Heart right ventricle (tissue), 16 donors: ENCODE results near the gene KLHL35. TPM values are rescaled to one million over a fixed set of nuclear protein-coding genes. Genes with fewer than 3 reads are reported as not detected.
A peak's percentile ranks its signal among the peaks of the same experiment; 100 is the strongest.

Source experiments
- ATAC-seq, 8 donors: fragments of 200-7000 bp; cut with Tn5 transposase; one replicate each; pipeline ENCODE4 v1.9.1; 2020; ENCODE audit warnings: mild to moderate bottlenecking in 8 of 8, moderate library complexity in 8 of 8, moderate number of reproducible peaks in 1 of 8
- DNase-seq, 2 donors: peaks; one replicate each; pipeline ENCODE4 v3.0.0-alpha.2; 2020
- H3K27ac ChIP-seq, 10 donors: fragments of 200-600 bp; sonication (generic) in 2 of 10; one replicate each; pipeline versions ENCODE4 v1.5.0 to v1.8.0; 2020 to 2022; ENCODE audit warnings: mild to moderate bottlenecking in 3 of 10
- H3K27me3 ChIP-seq, 7 donors: fragments of 200-600 bp; one replicate each; pipeline ENCODE4 v1.8.0; 2021 to 2022; ENCODE audit warnings: mild to moderate bottlenecking in 2 of 7
- H3K36me3 ChIP-seq, 9 donors: fragments of 200-600 bp; sonication (generic) in 1 of 9; one replicate each; pipeline versions ENCODE4 v1.5.0 to v1.8.0; 2020 to 2022; ENCODE audit warnings: mild to moderate bottlenecking in 2 of 9
- H3K4me1 ChIP-seq, 9 donors: fragments of 200-600 bp; sonication (generic) in 1 of 9; one replicate each; pipeline versions ENCODE4 v1.5.0 to v1.8.0; 2020 to 2022; ENCODE audit warnings: mild to moderate bottlenecking in 4 of 9
- H3K4me3 ChIP-seq, 10 donors: fragments of 200-600 bp; sonication (generic) in 2 of 10; one replicate each; pipeline versions ENCODE4 v1.5.0 to v1.8.0; 2020 to 2022; ENCODE audit warnings: mild to moderate bottlenecking in 7 of 10, moderate library complexity in 2 of 10
- H3K9me3 ChIP-seq, 11 donors: fragments of 200-600 bp in 10 of 11; sonication (generic) in 2 of 11; one replicate each; pipeline versions ENCODE4 v1.5.0 to v1.8.0; 2013 to 2022; ENCODE audit warnings: mild to moderate bottlenecking in 2 of 11, control low read depth in 1 of 11, moderate library complexity in 1 of 11
- CTCF ChIP-seq, 9 donors: fragments of 200-600 bp; sonication (generic) in 2 of 9; IDR thresholded peaks; one replicate each; pipeline versions ENCODE4 v1.5.0 to v1.8.0; 2021 to 2022; ENCODE audit warnings: antibody characterized with exemption in 9 of 9, mild to moderate bottlenecking in 5 of 9, moderate library complexity in 1 of 9
- WGBS, 2 donors: extraction: QIAGEN DNeasy Blood & Tissue Kit; methylation state at CpG; one replicate each; pipeline ENCODE4 v1.1.7; 2013; ENCODE audit warnings: inconsistent platforms in 1 of 2; 5-methylcytosine and 5-hydroxymethylcytosine counted together
- intact Hi-C, 10 donors: fragments of 100-400 bp; cut with DNase I; formaldehyde crosslinking; loops; one replicate each; pipeline versions ENCODE4 v1.11.1 to v1.14.2; 2022
- polyA plus RNA-seq, 2 donors: library from polyadenylated mRNA; stranded (reverse); fragments of 200-250 nt; gene quantifications; one replicate each; pipeline ENCODE4 v1.2.3, GENCODE V29; 2013
- total RNA-seq, 10 donors: library from RNA; stranded (reverse); fragmentation: NEBNext Ultra II Directional in 3 of 10; extraction: Animal tissue kit (Norgen Biotek cat#: 25700) in 3 of 10; gene quantifications; one replicate each; pipeline versions ENCODE4 v1.2.1 to v1.2.4, GENCODE V29; 2021 to 2023
- donor health status: Arrhythmogenic right ventricular cardiomyopathy.
- donor health status: ischemic (EF 13 %, LVEDD 7.1; RV severe dilation, severe dysfunction).
- donor health status: healthy with polysubstance abuse.
- donor health status: DM: no; HTN: yes; CAD: no.
- donor health status: DM: no; HTN: no; CAD: no.
- donor health status: ischemic (EF 25% LVEDD 6.9; RV normal size, moderate dysfunction).
- donor health status: ischemic (EF 25% LVEDD 5.7; RV mildly dilated, moderate dysfunction).
- donor health status: healthy.
- donor health status: DM: yes; HTN: yes; CAD: no.
- donor health status: Ischemic cardiomyopathy.
- donor health status: ischemic (EF 35%, LVEDD 5.7; RV mildly dilated, moderate dysfunction).
- donor health status: nonischemic (EF 11% LVEDD 7.7; RV severe dilation, severe dysfunction).
- donor health status: DM: yes; HTN: yes; CAD: no.
- donor health status: PGD.
- donor health status: ischemic (EF 29% LVEDD 5.4; RV normal size, mild dysfunction).
- donor health status: nonischemic (EF 23%, LVEDD 6.1; RV moderate dilation, normal function).

Gene KLHL35
- total and polyA plus RNA-seq, 12 donors, result 0.20 to 0.81 (median 0.37) TPM; not detected in 2

- no peaks in the 10 kb centered on the region for H3K9me3 ChIP-seq
- 15 to 17% methylated on average over 11 of the region's 11 CpGs for WGBS, 2 donors
Observed at GRCh38 chr11:75400146-75400865, 32.7 kb downstream of the KLHL35 start.

GRCh38 chr11:75399344-75400145, 33.5 kb downstream of the KLHL35 start, which contains the start of gene RPS3:
RPS3 (plus strand) TSS chr11:75399518; CDS start chr11:75399548, 30 bp downstream.
- peak; percentile 96 to 99 (median 98) for ATAC-seq
- DNase-seq, result peak; percentile 89 to 92
- H3K27me3 ChIP-seq, result no peaks in the 10 kb centered on the region
- H3K4me1 ChIP-seq, result peaks cover 8 to 44% (median 29%) of the 10 kb centered on the region in 9 donors
- WGBS, 2 donors, result 0 to 1% methylated on average over 55 of the region's 55 CpGs
- peak within 1 kb of the TSS; percentile 53 to 87 (median 78) for H3K4me3 ChIP-seq
- intact Hi-C loops, result loop anchor here in 5 of 10 donors (2.0 to 10.0 kb wide), 4 partner anchors 45 to 133 kb away; partner anchors contain the start of gene GDPD5 (in 1 of the 5)
- peaks cover 0 to 41% (median 29%) of the 10 kb centered on the region in 9 donors for H3K36me3 ChIP-seq
- TF ChIP-seq CTCF (IDR thresholded peaks at IDR 0.05), result peak in 4 of 9 donors; percentile 8 to 46 (median 38)
- no peaks in the 10 kb centered on the region for H3K9me3 ChIP-seq
- H3K27ac ChIP-seq, result peak within 1 kb of the TSS; percentile 42 to 98 (median 91)

More at GRCh38 chr11:75400146-75400865, 32.7 kb downstream of the KLHL35 start:
- Histone ChIP-seq H3K4me3 (peak overlapping the region; percentile 53 to 87 (median 78)), H3K27ac (peak overlapping the region; percentile 42 to 98 (median 91)), H3K36me3 (peaks cover 0 to 49% (median 36%) of the 10 kb centered on the region in 9 donors), H3K27me3 (no peaks in the 10 kb centered on the region), H3K4me1 (peaks cover 8 to 48% (median 29%) of the 10 kb centered on the region in 9 donors)
- DNase-seq (no peak), ATAC-seq (peak in 5 of 8 donors; percentile 8 to 20 (median 13))
- TF ChIP-seq CTCF (IDR thresholded peaks at IDR 0.05), result no peak
- intact Hi-C loops, result loop anchor here in 3 of 10 donors (2.0 to 5.0 kb wide), 3 partner anchors 127 to 132 kb away; partner anchors contain the start of gene GDPD5 (in 1 of the 3)

GRCh38 chr11:75398906-75399305, 34.1 kb downstream of the KLHL35 start:
- peak overlapping the region in 4 of 10 donors; percentile 90 to 93 (median 92) for H3K27ac ChIP-seq
- TF ChIP-seq CTCF (IDR thresholded peaks at IDR 0.05), result no peak
- ATAC-seq (no peak), DNase-seq (no peak)
- peak overlapping the region in 2 of 10 donors; percentile 83 to 84 for H3K4me3 ChIP-seq
- 78 to 83% methylated on average over 8 of the region's 8 CpGs for WGBS, 2 donors
- no peaks in the 10 kb centered on the region for H3K9me3 ChIP-seq
- no peaks in the 10 kb centered on the region for H3K27me3 ChIP-seq
- peaks cover 0 to 35% (median 23%) of the 10 kb centered on the region in 9 donors for H3K36me3 ChIP-seq
- intact Hi-C loops, result loop anchor here in 2 of 10 donors (10.0 kb wide), 1 partner anchor 46 kb away; no protein-coding TSS in a partner anchor
- peaks cover 8 to 41% (median 29%) of the 10 kb centered on the region in 9 donors for H3K4me1 ChIP-seq
